Omental fat pad (tissue), 4 donors: ENCODE measurements around the gene GJC3. TPM values are rescaled to one million over a fixed set of nuclear protein-coding genes. Genes with fewer than 3 reads are reported as not detected.
"Not testable (repeated sequence)": the region's sequence is repeated elsewhere in the genome, so short reads cannot be mapped to it uniquely, and the experiment has no call there.

Source experiments
- ATAC-seq: fragments of 150-250 bp; one replicate; pipeline ENCODE4 v1.9.1; 2016; ENCODE audit warnings: mild to moderate bottlenecking, moderate library complexity; ENCODE audit not compliant: low FRiP score
- DNase-seq: peaks from one replicate; pipeline ENCODE4 v3.0.0-alpha.2; 2019; ENCODE audit warnings: low spot score
- CTCF ChIP-seq, 3 donors: fragments of 450-650 bp; IDR thresholded peaks; one replicate each; pipeline ENCODE4 v1.5.1; 2016 to 2017; ENCODE audit warnings: antibody characterized with exemption in 3 of 3, mild to moderate bottlenecking in 3 of 3, moderate library complexity in 2 of 3
- total RNA-seq, 4 donors: library from RNA; depleted of rRNA; stranded (reverse); fragments of >200 nt; gene quantifications; one replicate each; pipeline ENCODE4 v1.1.0, GENCODE V29; 2016

GJC3 gene
- total RNA-seq, 4 donors from 2014 or later: 0.63 to 0.74 TPM; not detected in 2

- ATAC-seq: no peak
- no peak for TF ChIP-seq CTCF (IDR thresholded peaks at IDR 0.05)
These were observed 29.3 kb upstream of the GJC3 start for GRCh38 chr7:99958564-99959227.

DNA sequence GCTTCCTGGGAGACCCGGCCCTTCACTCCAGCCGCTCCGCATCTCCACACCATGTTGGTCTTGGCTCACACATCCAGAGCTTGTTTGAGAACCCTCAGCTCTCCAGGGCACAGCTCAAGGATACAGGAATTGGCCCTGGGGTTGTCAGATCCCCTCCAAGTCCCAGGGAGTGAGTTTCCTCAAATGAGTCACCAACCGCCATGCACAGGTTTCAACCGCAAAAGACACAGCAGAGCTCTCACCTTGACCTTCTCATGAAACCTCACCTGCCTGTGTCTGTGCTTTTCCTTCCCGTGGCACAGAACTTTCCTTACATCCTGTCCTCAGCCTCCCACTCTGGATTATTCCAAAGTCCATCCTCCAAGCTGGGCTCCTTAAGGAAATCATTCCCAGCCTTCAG, 25.8 kb upstream of the GJC3 start:
- no peak for TF ChIP-seq CTCF (IDR thresholded peaks at IDR 0.05)
- no peak for DNase-seq
- ATAC-seq: no peak

More at GRCh38 chr7:99958564-99959227, 29.3 kb upstream of the GJC3 start:
- no peak for DNase-seq

DNA sequence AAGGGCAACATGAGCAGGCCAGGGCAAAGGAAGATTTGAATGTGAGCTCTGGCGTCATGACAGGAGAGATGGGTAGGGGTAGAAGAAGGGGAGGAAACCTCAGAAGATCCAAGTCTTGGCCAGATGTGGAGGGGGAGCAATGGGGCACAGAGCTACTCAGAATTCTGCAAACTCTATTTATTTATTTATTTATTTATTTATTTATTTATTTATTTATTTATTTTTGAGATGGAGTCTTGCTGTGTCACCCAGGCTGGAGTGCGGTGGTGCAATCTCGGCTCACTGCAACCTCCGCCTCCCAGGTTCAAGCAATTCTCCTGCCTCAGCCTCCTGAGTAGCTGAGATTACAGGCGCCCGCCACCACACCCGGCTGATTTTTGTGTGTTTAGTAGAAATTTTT, 25.2 kb upstream of the GJC3 start:
- not testable (repeated sequence) for DNase-seq, ATAC-seq

DNA sequence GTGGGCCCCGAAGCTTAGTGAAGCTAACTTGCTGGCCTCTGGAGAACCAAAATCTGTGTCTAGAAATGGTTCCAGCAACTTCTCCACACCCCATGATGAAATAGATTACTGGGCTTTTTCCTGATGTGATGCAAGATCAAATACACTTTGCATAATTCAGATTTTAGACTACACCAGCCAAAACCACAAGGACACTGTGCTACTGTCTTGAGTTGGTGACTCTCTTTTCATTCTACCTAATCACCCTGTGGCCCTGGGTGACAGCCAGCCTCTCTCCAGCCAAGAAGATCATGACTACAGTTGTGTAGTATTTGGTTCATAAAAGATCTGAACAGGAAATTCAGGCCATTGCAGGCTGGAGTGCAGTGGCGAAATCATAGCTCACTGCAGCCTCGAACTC, 24.2 kb upstream of the GJC3 start:
- no peak for TF ChIP-seq CTCF (IDR thresholded peaks at IDR 0.05)
- ATAC-seq (no peak), DNase-seq (no peak)

GRCh38 chr7:99952649-99953048, 23.2 kb upstream of the GJC3 start:
- DNase-seq, ATAC-seq: not testable (repeated sequence)

DNA sequence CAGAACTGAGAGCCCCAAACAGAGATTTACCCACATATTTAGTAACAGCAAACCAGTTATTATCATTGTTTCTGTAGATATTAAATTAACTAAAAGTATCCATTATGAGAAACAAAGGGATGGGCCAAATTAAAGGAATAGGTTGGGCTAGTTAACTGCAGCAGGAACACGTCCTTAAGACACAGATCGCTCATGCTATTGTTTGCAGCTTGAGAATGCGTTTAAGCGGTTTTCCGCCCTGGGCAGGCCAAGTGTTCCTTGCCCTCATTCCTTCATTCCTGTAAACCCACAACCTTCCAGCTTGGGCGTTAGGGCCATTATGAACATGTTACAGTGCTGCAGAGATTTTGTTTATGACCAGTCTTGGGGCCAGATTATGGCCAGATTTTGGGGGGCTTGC, 21.4 kb upstream of the GJC3 start:
- not testable (repeated sequence) for ATAC-seq, DNase-seq

GRCh38 chr7:99949645-99950228, 20.3 kb upstream of the GJC3 start:
- no peak for TF ChIP-seq CTCF (IDR thresholded peaks at IDR 0.05)
- DNase-seq (no peak), ATAC-seq (no peak)

- DNase-seq: no peak
- TF ChIP-seq CTCF (IDR thresholded peaks at IDR 0.05): no peak
- ATAC-seq: no peak
These were observed 18.2 kb upstream of the GJC3 start for GRCh38 chr7:99947608-99948007.
